T-helper 22 cell (primary cell): Measurements from ENCODE around the gene THSD4.

ENCODE experiments used
- DNase-seq: peaks from one replicate; pipeline ENCODE4 v3.0.0-alpha.2; 2020; ENCODE audit warnings: low read depth

The THSD4 gene

DNA sequence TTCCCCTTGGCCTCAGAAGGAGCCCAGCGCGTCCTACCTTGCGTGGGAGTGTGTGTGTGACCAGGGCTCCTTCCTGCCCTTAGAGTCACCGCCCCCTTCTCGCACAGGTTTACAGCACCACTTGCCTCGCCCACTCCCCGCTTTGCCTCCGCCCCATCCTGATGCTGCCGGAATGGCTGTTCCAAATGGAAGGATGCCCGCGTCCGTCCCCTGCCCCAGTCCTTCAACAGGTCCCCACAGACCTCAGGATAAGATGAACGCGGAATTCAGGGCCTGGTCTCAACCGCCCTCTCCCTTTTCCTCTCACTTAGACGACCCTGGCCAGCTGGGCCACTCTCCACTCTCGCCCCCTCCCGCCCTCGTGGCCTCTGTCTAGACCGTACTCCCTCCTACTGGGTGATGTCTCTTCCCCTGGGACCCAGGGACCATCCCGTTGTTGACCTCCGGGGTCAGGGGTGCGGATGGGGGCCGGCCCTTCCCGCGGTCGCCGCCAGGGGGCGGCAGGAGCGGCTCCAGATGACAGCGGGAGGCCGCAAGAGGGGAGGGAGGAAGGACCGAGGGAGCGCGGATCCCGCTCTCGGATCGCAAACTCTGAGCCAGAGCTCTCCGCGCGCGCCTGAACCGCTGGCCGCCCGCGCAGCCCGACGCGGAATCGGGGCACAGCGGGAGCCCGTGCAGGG lies at the start of gene THSD4:
Gene THSD4, plus strand, starts transcription at position 585 of the 680 bp plus-strand sequence.
- DNase-seq, result no peak

DNA sequence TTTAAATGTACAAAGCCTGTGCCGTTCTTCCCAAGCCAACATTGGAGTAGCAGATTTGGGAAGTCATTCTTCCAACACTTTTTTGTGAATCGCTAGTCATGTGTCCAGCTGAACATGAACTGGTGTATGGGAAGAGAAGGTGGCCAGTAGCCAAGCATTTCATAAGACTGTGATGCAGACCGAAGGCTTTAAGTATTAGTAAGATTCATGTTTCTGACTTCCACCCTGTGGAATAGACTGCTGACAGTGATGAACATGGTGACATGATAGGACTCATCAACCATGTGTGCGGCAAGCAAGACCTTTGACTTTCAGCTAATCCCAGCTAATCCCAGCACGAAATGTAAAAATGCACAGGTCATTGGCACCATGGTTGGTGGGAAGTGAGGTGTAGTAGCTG lies 48.3 kb upstream of the THSD4 start:
- no peak for DNase-seq

DNA sequence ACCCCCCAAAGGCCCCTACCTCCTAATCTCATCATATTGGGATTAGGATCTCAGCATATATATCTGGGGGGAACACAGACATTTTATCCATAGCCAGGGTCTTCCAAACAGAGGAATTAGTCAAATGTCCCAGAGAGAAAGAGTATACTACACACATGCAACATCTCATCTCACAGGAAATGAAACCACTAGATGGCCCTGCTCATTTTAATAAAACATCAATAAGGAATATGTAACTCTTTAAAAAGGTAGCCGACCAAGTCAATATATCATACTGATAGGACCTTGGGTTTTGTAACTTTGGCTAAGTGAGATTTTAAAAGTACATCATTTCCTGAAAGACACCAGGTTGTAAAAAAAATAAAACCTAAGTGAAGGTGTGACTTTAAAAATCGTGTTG lies 45.6 kb upstream of the THSD4 start:
- DNase-seq, result no peak

DNA sequence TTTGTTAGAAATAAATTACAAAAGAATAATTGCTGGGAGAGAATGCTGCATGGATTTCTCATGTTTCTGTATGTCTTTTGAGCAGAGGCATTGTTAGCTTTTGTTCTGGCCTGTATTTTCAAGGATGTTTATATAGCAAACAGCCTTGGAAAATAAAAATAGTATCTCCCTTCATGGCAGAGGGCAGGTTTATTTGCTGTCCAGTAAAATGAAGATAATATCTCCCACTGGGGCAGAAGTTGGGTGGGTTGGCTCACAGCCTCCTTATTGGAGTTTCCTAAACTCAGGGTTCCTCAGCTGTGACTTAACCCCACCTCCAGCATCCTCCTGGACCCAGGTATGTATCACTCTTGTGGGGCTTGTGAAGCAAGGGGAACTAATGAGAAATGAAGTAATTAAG lies 43.7 kb upstream of the THSD4 start:
- no peak for DNase-seq

DNA sequence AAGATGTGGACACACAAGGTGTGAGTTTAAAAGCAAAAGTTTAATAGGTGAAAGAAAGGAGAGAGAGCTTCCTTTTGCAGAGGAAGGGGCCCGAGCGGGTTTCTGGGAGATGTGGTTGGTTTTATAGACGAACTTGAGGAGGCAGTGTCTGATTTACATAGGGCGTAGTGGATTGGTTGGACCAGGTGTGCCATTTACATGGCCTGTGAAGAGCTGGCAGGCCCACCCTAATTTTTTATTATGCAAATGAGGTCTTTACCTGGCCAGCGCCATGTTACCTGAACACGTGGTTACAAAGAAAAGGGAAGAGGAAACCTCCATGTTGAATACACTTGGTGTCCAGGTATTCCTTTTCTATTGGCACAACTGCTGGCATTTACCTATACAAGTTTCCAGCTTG lies 42.8 kb upstream of the THSD4 start:
- no peak for DNase-seq

DNA sequence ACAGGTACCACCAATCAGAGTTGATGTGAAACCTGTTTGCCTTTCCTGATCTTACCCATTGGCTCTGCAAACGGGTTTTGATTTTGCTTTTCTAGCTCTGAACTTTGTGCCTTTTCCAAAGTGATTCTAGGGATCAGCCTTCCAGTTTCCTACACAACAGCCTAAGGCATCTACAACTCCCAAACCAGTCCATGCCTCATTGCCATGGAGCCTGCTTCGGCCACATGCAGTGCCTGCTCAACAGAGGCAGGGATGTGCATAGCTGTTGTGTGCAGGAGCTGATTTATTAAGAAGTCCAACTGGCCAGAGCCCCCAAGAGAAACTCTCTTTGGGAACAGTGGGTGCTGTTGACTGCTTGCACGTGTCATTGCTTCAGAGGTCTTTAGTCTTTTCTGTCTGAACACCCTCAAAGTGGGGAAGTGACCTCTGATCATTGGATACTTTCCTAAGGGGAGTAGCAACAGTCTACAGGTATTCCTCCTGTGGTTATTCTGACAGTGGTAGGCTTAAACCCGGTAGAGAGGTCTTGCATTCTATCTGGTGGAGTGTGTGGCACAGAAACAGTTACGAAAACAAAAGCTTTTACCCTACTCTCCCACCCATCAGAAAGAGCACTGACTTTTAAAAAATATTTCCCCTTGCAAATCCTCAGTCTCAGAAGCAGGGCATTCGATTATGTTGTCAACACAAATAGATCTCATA lies 36.6 kb upstream of the THSD4 start:
- DNase-seq, result no peak

DNA sequence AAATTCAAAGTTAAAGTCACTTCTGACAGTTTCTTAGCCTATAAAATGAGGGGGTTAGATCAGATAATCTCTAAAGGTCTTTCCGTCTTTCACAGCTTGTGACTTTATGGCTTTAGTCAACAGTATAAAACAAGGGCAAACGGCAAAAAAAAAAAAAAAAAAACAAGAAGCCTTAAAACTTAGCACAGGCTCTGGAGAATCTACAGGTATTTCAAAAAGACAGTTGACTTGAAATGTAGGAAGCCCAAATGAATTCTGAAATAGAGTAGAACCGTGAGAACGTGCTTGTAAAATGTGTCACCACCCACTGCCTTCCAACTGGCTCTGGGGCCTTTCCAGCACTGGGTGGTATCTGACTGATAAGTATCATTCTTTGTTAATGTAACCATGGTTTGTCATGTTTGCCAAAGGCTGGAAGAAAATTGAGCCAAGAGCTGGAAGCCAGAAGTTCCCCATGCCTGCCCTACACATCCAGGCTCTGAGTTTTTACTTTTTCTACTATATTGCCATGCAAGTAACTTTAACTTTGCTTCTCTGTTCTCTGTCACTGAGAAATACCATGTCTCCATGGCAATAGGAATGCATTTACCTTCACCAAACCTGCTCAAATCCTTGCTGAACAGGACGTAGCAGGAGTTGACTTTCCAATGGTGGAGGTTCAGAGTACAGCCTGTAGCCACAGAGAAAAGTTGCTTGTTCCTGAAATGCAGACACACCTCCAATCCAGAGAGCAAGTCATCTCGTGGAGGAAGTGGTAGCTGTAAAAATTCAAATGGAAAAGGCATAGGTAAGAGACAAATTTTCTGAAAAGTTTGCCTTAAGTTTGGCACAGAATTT lies 35.8 kb upstream of the THSD4 start:
- DNase-seq, result no peak

DNA sequence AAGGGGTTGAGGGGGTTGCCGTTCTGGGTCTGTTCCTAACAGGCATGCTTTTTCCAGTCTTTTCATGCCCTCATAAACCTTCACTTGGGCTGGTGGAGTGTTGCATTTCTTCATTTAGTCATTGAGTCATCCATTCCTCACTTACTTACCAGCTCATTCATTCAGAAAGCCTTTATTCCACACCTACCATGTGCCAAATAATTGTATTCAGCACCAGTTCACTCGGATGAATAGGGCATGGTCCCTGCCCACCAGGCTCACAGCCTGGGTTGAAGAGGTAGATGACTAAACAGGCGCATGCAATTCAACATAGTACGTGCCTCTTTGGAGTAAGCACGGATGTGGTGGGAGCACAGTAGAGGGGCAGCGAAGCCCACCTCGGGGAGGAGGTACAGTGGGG lies 35.1 kb upstream of the THSD4 start:
- DNase-seq, result no peak

DNA sequence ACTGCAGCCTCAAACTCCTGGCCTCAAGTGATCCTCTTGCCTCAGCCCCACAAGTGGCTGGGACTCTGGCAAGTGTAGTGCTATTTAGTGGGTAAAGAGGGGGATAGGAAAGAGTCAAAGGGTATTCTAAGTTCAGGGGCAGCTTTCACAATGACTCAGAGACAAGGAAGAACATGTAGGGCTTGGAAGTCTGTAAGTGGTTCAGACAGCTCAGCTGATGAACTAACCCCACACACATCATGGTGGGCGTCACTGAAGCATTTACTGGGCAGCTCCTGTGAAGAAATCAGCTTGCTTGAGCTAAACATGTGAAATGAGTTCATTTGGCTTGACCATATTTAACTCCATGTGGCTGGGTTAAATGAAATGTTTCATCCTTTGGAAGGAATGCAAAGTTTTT lies 34.6 kb upstream of the THSD4 start:
- DNase-seq, result no peak

DNA sequence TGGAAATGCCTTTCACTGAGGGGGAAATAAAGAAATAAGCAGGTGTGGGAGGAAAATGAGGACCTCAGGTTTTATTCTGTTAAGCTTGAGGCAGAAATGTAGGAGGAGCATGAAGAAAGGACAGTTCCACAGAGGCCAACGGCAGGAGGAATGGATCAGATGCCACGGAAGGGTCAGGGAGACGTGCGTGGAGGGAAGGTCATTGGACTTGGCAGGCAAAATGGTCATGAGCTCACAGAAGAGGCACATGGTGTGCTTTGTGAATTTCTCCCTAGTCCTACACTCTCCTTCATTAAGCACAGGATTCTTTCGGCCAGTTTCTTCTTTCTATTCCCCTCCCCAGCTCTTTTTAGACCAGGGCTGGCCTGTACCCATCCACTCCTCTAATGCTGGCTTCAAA lies 32.5 kb upstream of the THSD4 start:
- DNase-seq, result no peak

DNA sequence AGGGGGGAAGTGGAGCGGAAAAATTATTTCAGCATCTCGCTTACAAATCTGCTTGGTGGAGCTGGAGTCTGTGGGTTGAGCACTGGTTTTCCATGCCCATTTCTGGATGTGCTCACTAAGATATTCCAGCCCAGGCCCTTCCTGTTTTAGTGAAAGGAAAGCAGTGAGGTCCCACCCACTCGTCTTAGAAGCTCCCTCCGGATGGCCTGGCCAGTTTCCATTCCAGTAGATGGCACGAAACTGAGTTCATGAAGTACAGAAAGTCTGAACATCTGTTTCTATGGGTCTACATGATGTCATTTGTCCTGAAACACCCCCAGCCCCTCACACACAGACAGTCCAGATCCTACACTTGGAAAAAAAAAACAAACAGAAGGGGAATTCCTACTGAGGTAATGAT lies 31.9 kb upstream of the THSD4 start:
- no peak for DNase-seq

DNA sequence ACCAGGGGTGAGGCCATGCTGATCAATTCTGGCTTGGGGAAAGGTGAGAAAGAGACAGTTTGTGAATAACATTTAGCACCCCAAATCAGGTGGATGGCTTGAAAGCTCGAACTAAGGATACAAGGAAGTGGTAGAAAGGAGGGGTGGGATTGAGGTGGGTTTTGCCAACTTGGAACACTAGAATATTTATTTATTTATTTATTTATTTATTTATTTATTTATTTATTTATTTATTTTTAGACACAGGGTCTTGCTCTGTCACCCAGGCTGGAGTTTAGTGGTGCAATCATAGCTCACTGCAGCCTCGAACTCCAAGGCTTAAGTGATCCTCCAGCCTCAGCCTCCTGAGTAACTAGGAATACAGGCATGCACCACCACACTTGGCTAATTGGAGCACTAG lies 31.0 kb upstream of the THSD4 start:
- DNase-seq, result no peak

DNA sequence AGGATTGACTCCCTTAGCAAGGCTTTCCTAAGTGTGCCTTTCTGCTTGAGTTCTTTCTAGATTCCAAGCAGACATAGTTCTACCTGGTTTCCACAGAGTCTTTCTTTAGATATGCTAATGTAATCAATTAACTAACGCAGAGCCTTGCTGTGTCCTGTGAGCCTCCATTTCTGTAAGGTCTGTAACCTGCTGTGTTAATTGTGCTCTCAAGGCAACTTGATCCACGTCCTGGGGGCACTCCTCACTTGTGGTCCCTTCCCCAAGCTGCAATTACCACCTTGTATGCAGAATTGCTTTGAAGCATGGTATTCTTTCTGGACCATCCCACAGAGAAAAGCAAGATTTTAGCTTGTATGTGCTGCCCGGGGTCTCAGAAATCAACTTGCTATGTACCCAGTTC lies 29.5 kb upstream of the THSD4 start:
- DNase-seq, result no peak

DNA sequence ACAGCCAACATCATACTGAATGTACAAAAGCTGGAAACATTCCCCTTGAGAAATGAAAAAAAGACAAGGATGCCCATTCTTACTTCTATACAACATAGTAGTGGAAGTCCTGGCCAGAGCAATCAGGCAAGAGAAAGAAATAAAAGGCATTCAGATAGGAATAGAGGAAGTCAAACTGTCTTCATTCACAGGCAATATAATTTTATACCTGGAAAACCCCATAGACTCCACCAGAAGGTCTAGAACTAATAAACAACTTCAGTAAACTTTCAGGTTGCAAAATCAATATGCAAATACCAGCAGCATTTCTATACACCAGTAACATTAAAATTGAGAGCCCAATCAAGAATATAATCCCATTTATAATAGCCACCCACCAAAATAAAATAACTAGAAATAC lies 27.1 kb upstream of the THSD4 start:
- no peak for DNase-seq

DNA sequence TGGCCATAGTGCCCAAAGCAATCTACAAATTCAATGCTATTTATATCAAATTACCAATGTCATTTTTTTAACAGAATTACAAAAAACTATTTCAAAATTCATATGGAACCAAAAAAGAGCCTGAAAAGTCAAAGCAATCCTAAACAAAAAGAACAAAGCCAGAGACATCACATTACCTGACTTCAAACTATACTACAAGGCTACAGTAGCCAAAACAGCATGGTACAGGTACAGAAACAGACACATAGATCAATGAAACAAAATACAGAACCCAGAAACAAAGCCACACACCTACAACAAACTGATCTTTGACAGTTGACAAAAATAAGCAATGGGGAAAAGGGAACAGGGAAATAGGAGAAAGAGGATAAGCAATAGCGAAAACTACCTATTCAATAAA lies 26.6 kb upstream of the THSD4 start:
- DNase-seq, result no peak

DNA sequence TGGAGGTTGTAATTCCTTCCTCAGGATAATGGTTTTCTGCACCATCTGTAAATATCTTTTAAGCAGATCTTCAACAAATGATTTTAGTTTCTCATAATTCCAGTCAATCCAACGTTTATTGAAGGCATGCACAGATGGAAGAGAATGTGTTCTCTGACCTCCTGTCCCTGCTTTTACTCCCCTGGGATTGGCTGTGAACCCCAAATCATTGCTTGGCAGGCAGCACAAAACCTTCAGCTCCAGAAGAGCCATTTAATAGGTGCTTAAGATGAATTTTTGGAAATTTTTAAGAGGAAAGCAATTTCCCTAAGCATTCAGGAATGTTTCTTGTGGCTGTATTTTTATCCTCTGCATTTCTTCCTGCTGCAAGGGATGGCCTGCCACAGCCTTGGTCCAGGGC lies 25.5 kb upstream of the THSD4 start:
- no peak for DNase-seq

DNA sequence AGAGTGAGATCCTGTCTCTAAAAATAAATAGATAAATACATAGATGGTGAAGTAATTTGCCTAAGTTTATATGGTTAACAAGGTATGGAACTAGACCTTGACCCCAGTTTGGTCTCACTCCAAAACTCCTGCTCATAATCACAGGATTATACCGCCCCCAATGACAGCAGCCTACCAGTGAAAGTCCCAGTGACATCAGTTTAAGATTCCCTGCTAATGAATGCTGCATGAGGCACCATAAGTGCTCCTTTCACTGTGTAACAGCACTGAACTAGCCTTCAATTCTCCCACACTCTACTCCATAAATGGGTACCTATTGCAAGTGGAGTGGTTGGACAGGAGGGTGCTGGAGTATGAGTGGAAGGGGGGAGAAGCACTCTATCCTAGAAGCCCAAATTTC lies 23.7 kb upstream of the THSD4 start:
- DNase-seq, result no peak

DNA sequence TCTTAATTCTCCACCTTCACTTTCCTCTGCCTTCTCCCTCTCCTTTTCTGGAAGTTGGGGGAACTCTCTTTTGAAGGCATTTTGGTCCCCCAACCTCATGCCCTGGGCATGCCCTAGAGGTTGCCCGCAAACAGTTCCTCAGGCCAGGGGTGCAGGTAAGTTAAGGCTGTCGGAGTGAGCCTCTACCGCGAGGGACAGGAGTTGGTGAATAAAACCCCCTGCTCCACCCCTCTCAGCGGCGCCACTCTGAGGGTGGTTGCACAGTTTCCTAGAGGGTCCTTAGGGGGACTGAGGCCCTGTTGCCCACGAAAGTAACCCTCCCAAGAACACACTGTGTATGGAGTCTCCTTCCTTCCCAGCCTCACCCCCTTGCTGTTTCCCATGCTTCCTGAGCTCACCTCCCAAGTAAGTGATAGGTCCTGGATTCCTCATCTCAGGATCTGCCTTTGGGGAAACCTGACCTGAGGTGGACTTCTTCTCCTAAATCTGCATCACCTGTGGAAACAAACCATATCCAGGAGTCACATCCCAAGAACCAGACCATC lies 23.1 kb upstream of the THSD4 start:
- DNase-seq, result no peak

DNA sequence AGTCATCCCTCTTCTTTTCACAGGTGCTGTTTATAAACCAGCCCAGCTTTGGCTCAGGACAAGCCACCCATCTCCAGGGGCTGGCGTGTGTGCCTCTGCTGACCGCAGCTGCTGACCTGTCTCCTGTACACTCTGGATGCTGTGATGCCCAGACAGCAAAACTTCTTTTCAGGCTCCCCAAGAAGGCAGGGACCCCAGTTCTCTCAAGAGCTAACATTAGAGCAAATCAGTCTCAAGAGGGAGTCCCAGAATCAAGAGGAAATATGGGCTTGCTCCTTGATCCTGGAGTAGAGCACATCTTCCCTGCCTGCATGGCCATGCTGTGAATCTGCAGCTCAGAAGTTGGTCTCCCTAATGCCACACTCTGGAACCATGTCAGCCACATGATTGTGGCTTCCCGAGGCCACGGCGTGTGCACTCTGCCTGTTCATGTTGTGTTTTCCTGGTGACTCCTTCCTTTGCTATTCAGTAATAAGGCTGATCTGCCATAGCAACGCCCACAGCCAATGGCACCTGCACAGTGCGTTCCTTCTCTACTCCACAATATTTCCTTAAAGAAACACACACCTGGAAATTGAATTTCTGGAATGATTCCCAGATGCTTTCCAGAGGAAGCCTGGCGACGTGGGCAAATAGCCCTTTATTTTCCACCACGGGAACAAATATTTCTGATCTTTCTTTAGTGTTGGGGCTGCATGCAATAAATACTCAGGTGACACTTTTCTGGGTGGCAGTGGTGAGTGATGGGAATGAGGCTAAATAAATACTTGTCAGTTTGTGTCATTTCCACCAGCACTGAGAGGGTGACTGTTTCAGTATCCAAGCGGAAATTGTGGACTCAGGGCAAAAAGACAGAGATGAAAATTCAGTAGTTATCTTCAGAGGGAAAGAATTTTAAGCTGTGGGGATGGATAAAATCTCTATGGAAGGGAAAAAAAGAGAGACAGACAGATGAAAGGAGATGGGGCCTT lies 21.9 kb upstream of the THSD4 start:
- DNase-seq, result no peak

DNA sequence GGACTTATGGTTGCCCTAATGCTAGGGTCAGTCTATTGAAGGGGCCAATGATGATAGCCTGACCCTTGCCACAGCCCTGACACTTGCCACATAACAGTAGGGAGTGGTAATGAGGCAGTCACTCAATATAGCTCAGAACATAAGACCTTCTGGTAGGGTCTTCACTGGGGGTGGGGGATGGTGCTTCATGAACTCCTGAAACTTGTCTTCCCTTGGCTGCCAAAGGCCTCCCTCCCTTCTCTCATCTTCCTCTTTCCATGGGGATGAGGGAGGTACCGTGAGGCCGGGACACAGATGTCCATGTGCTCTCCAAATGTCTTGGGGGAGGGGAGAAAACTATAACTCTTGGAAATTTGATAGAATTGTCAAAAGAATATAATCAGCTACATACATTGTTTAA lies 21.1 kb upstream of the THSD4 start:
- DNase-seq, result no peak

DNA sequence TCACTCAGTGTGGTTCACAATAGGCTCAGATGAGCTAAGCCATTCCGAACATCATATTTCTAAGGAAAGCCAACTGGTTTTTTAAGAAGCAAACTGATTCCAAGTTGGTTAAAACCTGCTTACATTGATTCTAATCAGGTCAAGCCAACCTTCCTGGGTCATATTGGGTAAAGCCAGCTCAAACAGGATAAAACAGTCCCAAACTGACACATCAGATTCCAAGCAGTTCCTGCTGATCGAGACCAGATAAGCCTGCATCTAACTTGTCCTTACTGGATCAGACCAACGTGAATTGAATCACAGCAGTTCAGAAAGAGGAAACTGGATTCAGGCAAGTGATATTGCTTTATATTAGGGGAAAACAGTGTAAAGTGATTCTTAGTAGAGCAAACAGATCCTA lies 18.6 kb upstream of the THSD4 start:
- no peak for DNase-seq

DNA sequence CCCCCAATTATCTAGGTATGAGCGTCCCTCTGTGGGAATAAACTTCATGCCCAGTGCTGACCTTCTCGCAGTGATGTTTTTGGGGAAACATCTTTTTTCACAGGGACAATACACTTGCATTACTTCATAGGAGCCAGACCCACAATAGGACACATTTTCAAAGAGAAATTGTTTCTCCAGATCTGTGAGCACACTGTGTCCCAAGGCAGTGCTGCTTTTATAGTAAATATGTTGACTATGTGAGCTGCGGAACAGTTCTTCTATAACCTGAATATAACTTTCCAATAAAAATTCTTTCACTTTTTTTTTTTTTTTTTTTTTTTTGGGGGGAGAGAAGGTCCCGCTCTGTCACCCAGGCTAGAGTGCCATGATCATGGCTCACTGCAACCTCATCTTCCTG lies 17.4 kb upstream of the THSD4 start:
- DNase-seq, result no peak
